ENCODE results near the gene TEX2.
"Not testable (repeated sequence)": the region's sequence is repeated elsewhere in the genome, so short reads cannot be mapped to it uniquely, and the experiment has no call there.

The TEX2 gene

GRCh38 chr17:64232466-64233262 lies 30.4 kb downstream of the TEX2 start:
- no peak for DNase-seq

GRCh38 chr17:64231567-64232141 lies 31.4 kb downstream of the TEX2 start:
- no peak for DNase-seq

GRCh38 chr17:64230791-64231408 lies 32.2 kb downstream of the TEX2 start:
- no peak for DNase-seq

- no peak for DNase-seq
These were observed 33.0 kb downstream of the TEX2 start for GRCh38 chr17:64229815-64230728.

- no peak for DNase-seq
These were observed 36.9 kb downstream of the TEX2 start for GRCh38 chr17:64226132-64226531.

- DNase-seq = no peak
These were observed 37.6 kb downstream of the TEX2 start for GRCh38 chr17:64225410-64225809.

GRCh38 chr17:64223931-64224629 lies 39.0 kb downstream of the TEX2 start:
- DNase-seq = no peak

- no peak for DNase-seq
These were observed 39.8 kb downstream of the TEX2 start for GRCh38 chr17:64223283-64223682.

GRCh38 chr17:64221679-64222078 lies 41.4 kb downstream of the TEX2 start:
- DNase-seq = no peak

- not testable (repeated sequence) for DNase-seq
These were observed 42.5 kb downstream of the TEX2 start for GRCh38 chr17:64220604-64221003.

- DNase-seq = no peak
These were observed 43.5 kb downstream of the TEX2 start for GRCh38 chr17:64219571-64219970.

- no peak for DNase-seq
These were observed 45.0 kb downstream of the TEX2 start for GRCh38 chr17:64218066-64218465.

- no peak for DNase-seq
These were observed 45.8 kb downstream of the TEX2 start for GRCh38 chr17:64217249-64217691.

GRCh38 chr17:64216338-64217248 lies 46.5 kb downstream of the TEX2 start:
- DNase-seq = no peak

GRCh38 chr17:64216000-64216337 lies 47.1 kb downstream of the TEX2 start:
- DNase-seq = no peak

GRCh38 chr17:64214950-64215349 lies 48.1 kb downstream of the TEX2 start:
- no peak for DNase-seq

GRCh38 chr17:64213995-64214811 lies 48.9 kb downstream of the TEX2 start:
- peak; percentile 13 for DNase-seq

- no peak for DNase-seq
These were observed 50.9 kb downstream of the TEX2 start for GRCh38 chr17:64212122-64212521.

- no peak for DNase-seq
These were observed 53.1 kb downstream of the TEX2 start for GRCh38 chr17:64209983-64210382.

- no peak for DNase-seq
These were observed 53.6 kb downstream of the TEX2 start for GRCh38 chr17:64209356-64209941.
